Hepatocyte (in vitro differentiated cells): ENCODE results near the gene PAFAH1B2. TPM values are rescaled to one million over a fixed set of nuclear protein-coding genes. Genes with fewer than 3 reads are reported as not detected.
A peak's percentile ranks its signal among the peaks of the same experiment; 100 is the strongest.

Experiments
- DNase-seq: peaks from one replicate; pipeline ENCODE4 v3.0.0-alpha.2; 2016; ENCODE audit warnings: low spot score
- H2AFZ ChIP-seq: fragments of 200-600 bp; sonication (generic); 2 replicates; pipeline ENCODE4 v1.6.0; 2016; ENCODE audit warnings: antibody characterized with exemption, mild to moderate bottlenecking
- H3K27ac ChIP-seq: fragments of 200-600 bp; sonication (generic); 2 replicates; pipeline ENCODE4 v1.5.1; 2016; ENCODE audit warnings: mild to moderate bottlenecking
- H3K27me3 ChIP-seq: fragments of 200-600 bp; sonication (generic); 2 replicates; pipeline ENCODE4 v1.6.1; 2016
- H3K36me3 ChIP-seq: fragments of 200-600 bp; sonication (generic); replicated peaks from 2 replicates; pipeline ENCODE4 v1.5.1; 2016; ENCODE audit warnings: low read depth; ENCODE audit not compliant: insufficient read depth
- H3K4me1 ChIP-seq: fragments of 200-600 bp; sonication (generic); 2 replicates; pipeline ENCODE4 v1.5.1; 2016; ENCODE audit warnings: mild to moderate bottlenecking, moderate library complexity; ENCODE audit not compliant: insufficient read depth
- H3K4me2 ChIP-seq: fragments of 200-600 bp; sonication (generic); 2 replicates; pipeline ENCODE4 v1.6.0; 2016
- H3K4me3 ChIP-seq: fragments of 200-600 bp; sonication (generic); 2 replicates; pipeline ENCODE4 v1.5.1; 2016; ENCODE audit warnings: mild to moderate bottlenecking
- H3K79me2 ChIP-seq: fragments of 200-600 bp; sonication (generic); 2 replicates; pipeline ENCODE4 v1.6.0; 2017; ENCODE audit warnings: mild to moderate bottlenecking
- H3K9me2 ChIP-seq: fragments of 200-600 bp; sonication (generic); replicated peaks from 2 replicates; pipeline ENCODE4 v1.6.0; 2017; ENCODE audit warnings: mild to moderate bottlenecking; ENCODE audit not compliant: insufficient read depth
- H3K9me3 ChIP-seq: fragments of 200-600 bp; sonication (generic); 2 replicates; pipeline ENCODE4 v1.5.1; 2016; ENCODE audit warnings: low read depth, mild to moderate bottlenecking
- H4K20me1 ChIP-seq: fragments of 200-600 bp; sonication (generic); 2 replicates; pipeline ENCODE4 v1.6.0; 2016; ENCODE audit warnings: mild to moderate bottlenecking; ENCODE audit not compliant: insufficient read depth, poor library complexity, severe bottlenecking
- CTCF ChIP-seq: fragments of 200-600 bp; sonication (generic); IDR thresholded peaks from 2 replicates; pipeline ENCODE4 v1.5.1; 2016; ENCODE audit warnings: antibody characterized with exemption, mild to moderate bottlenecking; ENCODE audit not compliant: poor library complexity
- EZH2 ChIP-seq: fragments of 200-600 bp; sonication (generic); IDR thresholded peaks from 2 replicates; pipeline ENCODE4 v1.6.1; 2016; ENCODE audit warnings: antibody characterized with exemption, mild to moderate bottlenecking, borderline replicate concordance
- EZH2phosphoT487 ChIP-seq: fragments of 200-600 bp; sonication (generic); IDR thresholded peaks from one replicate; pipeline ENCODE4 v1.6.1; 2018; ENCODE audit warnings: antibody characterized with exemption, mild to moderate bottlenecking, low read depth, moderate library complexity; ENCODE audit not compliant: unreplicated experiment, severe bottlenecking
- WGBS: methylation state at CpG from one replicate; pipeline ENCODE4 v1.1.6; 2016; ENCODE audit warnings: low lambda C conversion rate; ENCODE audit errors: missing lambda C conversion rate; 5-methylcytosine and 5-hydroxymethylcytosine counted together
- polyA plus RNA-seq: library from polyadenylated mRNA; unstranded; fragments of >200 nt; fragmentation: Nextera tagmentation; extraction: Ambion mirVana; gene quantifications from 2 replicates; pipeline ENCODE4 v1.2.1, GENCODE V29; 2016
- total RNA-seq: library from RNA; depleted of rRNA; stranded (reverse); fragments of >200 nt; gene quantifications from 2 replicates; pipeline ENCODE4 v1.2.3, GENCODE V29; 2014

PAFAH1B2 gene
- total and polyA plus RNA-seq, 2 experiments from 2014 or later, result 30.8 to 103 TPM

- DNase-seq, result peak; percentile 47
- TF ChIP-seq CTCF (peak; percentile 22), EZH2 (no peak)
- H4K20me1 ChIP-seq, result peaks cover 35% of the 10 kb centered on the region
- peaks cover 66% of the 10 kb centered on the region for H3K79me2 ChIP-seq
- no peaks in the 10 kb centered on the region for H3K9me2 ChIP-seq
- H3K27me3 ChIP-seq, result no peaks in the 10 kb centered on the region
- no peaks in the 10 kb centered on the region for H3K9me3 ChIP-seq
- WGBS, result 46% methylated on average over 6 of the region's 6 CpGs
- peaks cover 33% of the 10 kb centered on the region for H3K4me1 ChIP-seq
- H3K27ac ChIP-seq, result peak overlapping the region; percentile 95
- no peak overlapping the region for H2AFZ ChIP-seq
- H3K4me2 ChIP-seq, result peak overlapping the region; percentile 83
- H3K36me3 ChIP-seq, result no peaks in the 10 kb centered on the region
- peak overlapping the region; percentile 91 for H3K4me3 ChIP-seq
Observed at GRCh38 chr11:117096201-117096991, 47.7 kb upstream of the PAFAH1B2 start.

GRCh38 chr11:117097014-117097388, 47.1 kb upstream of the PAFAH1B2 start:
- Histone ChIP-seq H3K79me2 (peaks cover 60% of the 10 kb centered on the region), H3K27me3 (no peaks in the 10 kb centered on the region), H3K9me3 (no peaks in the 10 kb centered on the region), H3K9me2 (no peaks in the 10 kb centered on the region), H3K27ac (peak overlapping the region; percentile 95), H3K4me2 (peak overlapping the region; percentile 83), H3K4me1 (peaks cover 33% of the 10 kb centered on the region), H4K20me1 (peaks cover 35% of the 10 kb centered on the region), H2AFZ (no peak overlapping the region), H3K4me3 (peak overlapping the region; percentile 91), H3K36me3 (no peaks in the 10 kb centered on the region)
- no peak for DNase-seq
- TF ChIP-seq CTCF (no peak), EZH2phosphoT487 (no peak), EZH2 (no peak)
- WGBS, result 39% methylated on average over 6 of the region's 6 CpGs

GRCh38 chr11:117097389-117098268, 46.5 kb upstream of the PAFAH1B2 start:
- H3K9me2 ChIP-seq, result no peaks in the 10 kb centered on the region
- H3K9me3 ChIP-seq, result no peaks in the 10 kb centered on the region
- WGBS, result 0% methylated on average over 23 of the region's 65 CpGs
- H2AFZ ChIP-seq, result peak overlapping the region; percentile 60
- peak overlapping the region; percentile 83 for H3K4me2 ChIP-seq
- TF ChIP-seq EZH2, result no peak
- TF ChIP-seq CTCF, result no peak
- no peaks in the 10 kb centered on the region for H3K27me3 ChIP-seq
- H4K20me1 ChIP-seq, result peaks cover 33% of the 10 kb centered on the region
- H3K4me1 ChIP-seq, result peaks cover 33% of the 10 kb centered on the region
- DNase-seq, result peak; percentile 70
- no peaks in the 10 kb centered on the region for H3K36me3 ChIP-seq
- peak overlapping the region; percentile 91 for H3K4me3 ChIP-seq
- peaks cover 54% of the 10 kb centered on the region for H3K79me2 ChIP-seq
- H3K27ac ChIP-seq, result peak overlapping the region; percentile 95
